HEK293 (cell line): Measurements from ENCODE around the gene PHC3.

Experiments used
- KLF16 ChIP-seq: fragments of 450-650 bp; formaldehyde crosslinking; IDR thresholded peaks from 2 replicates; pipeline ENCODE4 v1.5.1; 2017; ENCODE audit warnings: missing biosample characterization, missing genetic modification characterization
- PBX3 ChIP-seq: sonication (generic); formaldehyde crosslinking; IDR thresholded peaks from 2 replicates; pipeline ENCODE4 v1.8.1; 2022; ENCODE audit warnings: mild to moderate bottlenecking, moderate library complexity, missing genetic modification reagents
- REST ChIP-seq: fragments of 450-650 bp; formaldehyde crosslinking; IDR thresholded peaks from 2 replicates; pipeline ENCODE4 v1.5.1; 2016; ENCODE audit warnings: missing biosample characterization, missing genetic modification characterization
- ZNF184 ChIP-seq: fragments of 450-650 bp; IDR thresholded peaks from 2 replicates; pipeline ENCODE4 v1.5.1; 2018; ENCODE audit warnings: missing biosample characterization, mild to moderate bottlenecking, missing genetic modification characterization
- ZNF37A ChIP-seq: fragments of 450-650 bp; IDR thresholded peaks from 2 replicates; pipeline ENCODE4 v1.5.1; 2018; ENCODE audit warnings: missing biosample characterization, missing genetic modification characterization
- ZNF571 ChIP-seq: fragments of 450-650 bp; formaldehyde crosslinking; IDR thresholded peaks from 2 replicates; pipeline ENCODE4 v1.5.0; 2017; ENCODE audit warnings: missing biosample characterization, missing genetic modification characterization
- TF ChIP-seq, protein P1 (sequence below): fragments of 450-650 bp; formaldehyde crosslinking; IDR thresholded peaks from 2 replicates; pipeline ENCODE4 v1.5.1; 2016; ENCODE audit warnings: missing biosample characterization, missing genetic modification characterization

DNA sequence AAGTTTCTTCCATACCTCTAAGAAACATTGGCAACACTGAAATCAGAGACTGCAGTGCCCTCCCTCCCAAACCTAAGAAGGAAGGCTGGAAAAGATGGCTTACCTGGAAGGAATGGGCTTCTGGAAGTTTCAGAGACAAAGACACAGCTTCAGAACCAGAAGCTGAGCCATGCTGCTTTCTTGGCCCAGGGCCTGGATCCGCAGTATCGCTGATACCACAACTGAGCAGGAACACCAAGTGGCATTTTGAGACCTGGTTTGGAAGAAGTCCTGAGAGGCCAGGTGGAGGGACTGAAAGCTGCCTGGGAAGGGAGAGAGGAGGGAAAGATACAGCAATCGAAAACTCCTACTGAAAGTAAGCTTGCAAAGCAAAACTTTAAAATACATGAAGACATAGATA is 124.0 kb downstream of the PHC3 start:
- TF ChIP-seq, protein P1, sequence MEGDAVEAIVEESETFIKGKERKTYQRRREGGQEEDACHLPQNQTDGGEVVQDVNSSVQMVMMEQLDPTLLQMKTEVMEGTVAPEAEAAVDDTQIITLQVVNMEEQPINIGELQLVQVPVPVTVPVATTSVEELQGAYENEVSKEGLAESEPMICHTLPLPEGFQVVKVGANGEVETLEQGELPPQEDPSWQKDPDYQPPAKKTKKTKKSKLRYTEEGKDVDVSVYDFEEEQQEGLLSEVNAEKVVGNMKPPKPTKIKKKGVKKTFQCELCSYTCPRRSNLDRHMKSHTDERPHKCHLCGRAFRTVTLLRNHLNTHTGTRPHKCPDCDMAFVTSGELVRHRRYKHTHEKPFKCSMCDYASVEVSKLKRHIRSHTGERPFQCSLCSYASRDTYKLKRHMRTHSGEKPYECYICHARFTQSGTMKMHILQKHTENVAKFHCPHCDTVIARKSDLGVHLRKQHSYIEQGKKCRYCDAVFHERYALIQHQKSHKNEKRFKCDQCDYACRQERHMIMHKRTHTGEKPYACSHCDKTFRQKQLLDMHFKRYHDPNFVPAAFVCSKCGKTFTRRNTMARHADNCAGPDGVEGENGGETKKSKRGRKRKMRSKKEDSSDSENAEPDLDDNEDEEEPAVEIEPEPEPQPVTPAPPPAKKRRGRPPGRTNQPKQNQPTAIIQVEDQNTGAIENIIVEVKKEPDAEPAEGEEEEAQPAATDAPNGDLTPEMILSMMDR, result no peak
- TF ChIP-seq ZNF571, result no peak
- TF ChIP-seq REST, result no peak
- TF ChIP-seq ZNF184 (tag by site-specific recombination), result no peak
- TF ChIP-seq PBX3 (CRISPR knock-in tag), result no peak
- TF ChIP-seq KLF16 (tag by site-specific recombination), result no peak
- TF ChIP-seq ZNF37A (tag by site-specific recombination), result no peak
